NK-92 treated with Interleukin-12 subunit alpha and Interleukin-12 subunit beta, amount 100 ng/mL, for 24 hours (cell line): ENCODE results near the gene IL20RB.

ENCODE experiments used
- DNase-seq: peaks from one replicate; lab custom pipeline; 2025; lab: John Stamatoyannopoulos, UW

The IL20RB gene, protein sequence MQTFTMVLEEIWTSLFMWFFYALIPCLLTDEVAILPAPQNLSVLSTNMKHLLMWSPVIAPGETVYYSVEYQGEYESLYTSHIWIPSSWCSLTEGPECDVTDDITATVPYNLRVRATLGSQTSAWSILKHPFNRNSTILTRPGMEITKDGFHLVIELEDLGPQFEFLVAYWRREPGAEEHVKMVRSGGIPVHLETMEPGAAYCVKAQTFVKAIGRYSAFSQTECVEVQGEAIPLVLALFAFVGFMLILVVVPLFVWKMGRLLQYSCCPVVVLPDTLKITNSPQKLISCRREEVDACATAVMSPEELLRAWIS

DNA sequence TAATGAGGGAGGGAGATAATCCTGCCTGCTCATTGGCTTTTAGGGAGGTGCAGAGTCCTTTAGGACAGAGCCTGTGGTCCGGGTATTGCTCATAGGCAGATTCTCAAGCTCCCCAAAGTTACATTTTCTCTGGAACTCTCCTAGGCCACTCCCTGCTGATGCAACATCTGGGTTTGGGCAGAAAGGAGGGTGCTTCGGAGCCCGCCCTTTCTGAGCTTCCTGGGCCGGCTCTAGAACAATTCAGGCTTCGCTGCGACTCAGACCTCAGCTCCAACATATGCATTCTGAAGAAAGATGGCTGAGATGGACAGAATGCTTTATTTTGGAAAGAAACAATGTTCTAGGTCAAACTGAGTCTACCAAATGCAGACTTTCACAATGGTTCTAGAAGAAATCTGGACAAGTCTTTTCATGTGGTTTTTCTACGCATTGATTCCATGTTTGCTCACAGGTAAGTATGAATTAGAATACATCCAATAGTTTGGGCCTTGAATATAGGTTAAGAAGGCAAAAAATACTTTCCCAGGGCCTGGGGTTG is at the start of gene IL20RB:
Gene IL20RB (plus strand): TSS at position 233 of the 538 bp plus-strand sequence. CDS start 131 bp downstream, at position 364.
- DNase-seq = no peak

DNA sequence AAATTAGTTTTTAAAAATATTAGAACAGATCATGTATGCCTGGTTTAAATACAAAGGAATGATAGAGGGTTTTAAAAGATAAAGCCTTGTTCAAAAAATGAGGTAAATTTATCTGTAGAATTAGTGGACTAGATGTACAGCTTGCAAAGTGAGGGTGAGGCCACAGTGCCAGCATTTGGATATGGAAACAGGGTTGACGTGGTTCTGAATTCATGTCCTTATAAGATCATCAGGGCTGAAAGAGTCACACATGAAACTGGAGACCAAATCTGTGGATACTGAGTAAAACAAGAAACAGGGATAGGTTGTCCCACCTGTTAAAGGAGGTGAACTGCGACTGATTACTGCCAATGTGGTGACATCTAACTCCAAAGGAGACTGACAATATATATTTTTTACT is 49.5 kb upstream of the IL20RB start:
- DNase-seq = no peak

DNA sequence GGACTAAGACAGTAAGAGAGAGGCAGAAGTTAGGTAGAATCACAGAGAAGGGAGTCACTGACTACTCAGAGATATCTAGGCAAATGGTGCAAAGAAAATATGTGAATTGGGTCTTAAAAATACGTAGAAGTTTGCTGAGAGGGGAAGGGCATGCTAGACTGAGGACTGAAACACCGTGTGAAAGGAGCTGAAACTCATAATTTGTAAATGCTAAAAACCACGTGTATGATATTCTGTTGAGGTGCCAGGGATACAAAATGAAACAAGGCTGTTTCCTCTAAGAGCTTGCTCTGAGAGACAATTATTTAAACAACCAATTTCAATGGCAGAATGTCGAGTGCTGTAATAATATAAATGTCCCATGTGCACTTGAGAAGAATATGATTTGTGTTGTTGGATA is 48.6 kb upstream of the IL20RB start:
- DNase-seq = no peak

DNA sequence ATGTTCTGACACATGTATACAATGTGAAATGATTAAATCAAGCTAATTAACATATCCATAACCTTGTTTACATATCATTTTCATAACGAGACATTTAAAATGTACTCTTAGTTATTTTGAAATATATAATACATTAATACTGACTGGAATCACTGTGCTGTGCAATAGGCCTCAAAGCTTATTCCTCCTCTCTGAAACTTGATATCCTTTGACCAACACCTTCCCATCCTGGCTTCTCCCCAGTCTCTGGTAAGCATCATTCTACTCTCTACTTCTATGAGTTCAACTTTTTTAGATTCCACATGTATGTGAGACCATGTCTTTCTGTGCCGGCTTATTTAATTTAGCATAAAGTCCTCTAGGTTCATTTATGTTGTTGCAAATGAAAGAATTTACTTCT is 47.1 kb upstream of the IL20RB start:
- no peak for DNase-seq

DNA sequence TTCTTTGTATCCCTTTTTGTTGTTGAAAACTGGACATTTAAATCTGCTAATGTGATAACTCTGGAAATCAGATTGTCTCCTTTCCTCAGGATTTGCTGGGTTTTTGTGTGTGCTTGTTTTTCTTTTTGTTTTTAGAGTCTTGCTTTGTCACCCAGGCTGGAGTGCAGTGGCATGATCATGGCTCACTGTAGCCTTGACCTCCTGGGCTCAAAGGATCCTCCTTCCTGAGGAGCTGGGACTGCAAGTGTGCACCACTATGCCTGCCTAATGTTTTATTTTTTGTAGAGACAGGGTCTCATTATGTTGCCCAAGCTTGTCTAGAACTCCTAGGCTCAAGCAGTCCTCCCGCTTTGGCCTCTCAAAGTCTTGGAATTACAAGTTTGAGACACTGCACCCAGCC is 44.6 kb upstream of the IL20RB start:
- DNase-seq = no peak

DNA sequence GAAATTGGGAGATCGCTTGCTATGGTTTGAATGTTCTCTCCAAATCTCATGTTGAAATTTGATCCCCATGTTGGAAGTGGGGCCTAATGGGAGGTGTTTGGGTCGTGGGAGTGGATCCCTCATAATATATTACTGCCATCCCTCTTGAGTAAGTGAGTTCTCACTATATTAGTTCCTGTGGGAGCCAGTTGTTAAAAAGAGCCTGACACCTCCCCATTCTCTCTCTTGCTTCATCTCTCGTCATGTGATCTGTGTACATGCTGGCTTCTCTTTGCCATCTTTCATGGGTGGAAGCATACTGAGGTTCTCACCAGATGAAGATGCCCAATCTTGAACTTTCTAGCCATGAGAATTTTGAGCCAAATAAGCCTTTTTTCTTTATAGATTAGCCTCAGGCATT is 43.0 kb upstream of the IL20RB start:
- DNase-seq = no peak

DNA sequence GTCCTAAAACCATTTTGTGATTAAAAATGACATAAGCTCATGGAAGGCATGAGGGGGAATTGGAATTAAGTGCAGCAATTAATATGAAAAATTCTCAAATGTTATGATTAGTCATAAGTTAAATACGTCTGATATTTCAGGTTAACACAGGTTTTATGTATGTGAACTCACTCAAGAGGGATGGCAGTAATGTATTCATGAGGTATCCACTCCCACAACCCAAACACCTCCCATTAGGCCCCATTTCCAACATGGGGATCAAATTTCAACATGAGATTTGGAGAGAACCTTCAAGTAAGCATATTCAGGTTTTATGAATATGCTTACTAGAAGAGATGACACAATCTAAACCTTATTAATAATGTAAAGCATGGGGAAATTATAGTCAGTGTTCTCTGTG is 41.6 kb upstream of the IL20RB start:
- DNase-seq = no peak

DNA sequence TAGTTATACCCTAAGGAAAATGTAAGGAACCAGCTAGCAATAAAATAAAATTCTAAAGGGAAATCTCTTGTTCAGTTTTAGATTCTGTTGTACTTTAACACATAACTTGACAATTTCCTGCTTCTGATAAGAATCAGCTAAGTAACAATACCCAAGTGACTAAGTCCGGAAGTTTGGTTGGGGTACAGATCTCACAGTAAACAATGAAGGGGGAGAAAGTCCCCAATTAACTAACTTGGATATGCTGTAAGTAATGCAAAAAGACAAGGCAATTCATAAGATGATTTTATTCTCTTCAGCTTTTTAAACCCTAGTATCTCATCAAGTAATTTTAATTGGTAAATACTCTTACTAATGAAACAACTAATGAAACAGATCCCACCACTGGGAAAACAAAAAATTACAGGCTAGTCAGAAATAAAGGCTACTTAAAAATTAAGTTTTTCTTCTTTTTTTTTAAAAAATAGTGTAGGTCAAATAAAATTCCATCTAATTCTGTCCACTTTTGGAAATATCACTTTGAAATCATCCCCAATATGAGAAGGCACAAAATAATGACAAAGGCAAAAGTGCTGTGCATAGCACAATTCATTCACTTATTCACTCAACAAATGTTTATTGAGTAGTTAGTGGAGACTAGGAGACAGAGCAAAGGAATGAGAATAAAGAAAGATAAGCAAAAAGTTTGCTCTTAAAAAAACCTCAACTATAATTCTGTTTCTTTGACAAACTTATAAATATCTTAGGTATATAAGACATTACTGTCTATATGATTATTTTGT is 37.8 kb upstream of the IL20RB start:
- DNase-seq = no peak

DNA sequence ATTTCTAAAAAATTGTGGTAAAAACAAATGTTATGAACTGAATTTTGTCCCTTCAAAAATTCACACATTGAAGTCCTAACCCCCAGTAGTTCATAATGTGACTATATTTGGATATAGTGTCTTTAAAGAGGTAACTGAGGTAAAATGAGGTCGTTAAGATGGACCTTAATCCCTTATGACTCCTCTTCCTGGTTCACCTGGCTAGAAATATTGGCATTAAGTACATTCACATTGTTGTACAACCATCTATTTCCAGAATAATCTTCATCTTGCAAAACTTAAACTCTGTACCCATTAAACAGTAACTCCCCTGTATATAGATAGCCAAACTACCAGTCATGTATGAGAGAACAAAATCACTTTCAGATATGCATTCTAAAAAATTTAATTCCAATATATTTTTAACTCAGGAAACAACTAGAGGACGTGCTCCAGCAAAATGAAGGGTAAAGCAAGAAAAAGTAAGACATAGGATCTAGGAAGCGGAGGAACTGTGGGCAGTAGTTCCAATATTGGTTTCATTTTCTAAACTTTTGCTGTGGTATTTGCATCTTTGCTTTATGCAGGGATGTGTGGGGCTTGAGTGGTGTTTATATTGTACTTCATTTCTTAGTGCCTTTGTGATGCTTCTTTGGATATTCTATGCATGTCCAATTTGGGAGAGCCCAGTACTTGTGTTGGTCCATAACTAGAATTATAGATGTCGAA is 36.7 kb upstream of the IL20RB start:
- DNase-seq = no peak

DNA sequence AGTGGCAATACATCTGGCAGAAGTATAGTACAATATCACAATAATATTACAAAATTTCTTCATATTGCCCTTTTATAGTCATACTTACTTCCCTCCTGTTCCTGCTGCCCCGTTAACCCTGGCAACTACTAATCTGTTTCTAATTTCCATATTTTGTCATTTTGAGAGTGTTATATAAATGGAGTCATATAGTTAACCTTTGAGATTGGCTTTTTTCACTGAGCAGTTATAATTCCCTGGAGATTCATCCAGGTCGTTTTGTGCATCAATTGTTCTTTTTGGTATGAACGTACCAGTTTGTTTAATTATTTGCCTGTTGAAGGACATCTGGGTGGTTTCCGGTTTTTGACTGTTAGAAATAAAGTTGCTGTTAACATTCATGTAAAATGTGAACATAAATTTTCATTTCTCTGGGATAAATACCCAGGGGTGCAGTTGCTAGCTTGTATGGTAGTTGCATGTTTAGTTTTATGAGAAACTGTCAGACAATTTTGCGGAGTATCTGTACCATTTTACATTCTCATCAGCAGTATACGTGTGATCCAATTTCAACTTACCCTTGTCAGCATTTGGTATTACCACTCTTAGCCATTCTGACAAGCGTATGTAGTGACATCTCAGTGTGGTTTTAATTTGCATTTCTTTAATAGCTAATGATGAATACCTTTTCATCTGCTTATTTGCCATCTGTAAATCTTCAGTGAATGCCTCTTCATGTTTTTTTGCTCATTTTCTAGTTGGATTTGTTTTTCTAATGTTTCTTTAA is 32.2 kb upstream of the IL20RB start:
- no peak for DNase-seq

DNA sequence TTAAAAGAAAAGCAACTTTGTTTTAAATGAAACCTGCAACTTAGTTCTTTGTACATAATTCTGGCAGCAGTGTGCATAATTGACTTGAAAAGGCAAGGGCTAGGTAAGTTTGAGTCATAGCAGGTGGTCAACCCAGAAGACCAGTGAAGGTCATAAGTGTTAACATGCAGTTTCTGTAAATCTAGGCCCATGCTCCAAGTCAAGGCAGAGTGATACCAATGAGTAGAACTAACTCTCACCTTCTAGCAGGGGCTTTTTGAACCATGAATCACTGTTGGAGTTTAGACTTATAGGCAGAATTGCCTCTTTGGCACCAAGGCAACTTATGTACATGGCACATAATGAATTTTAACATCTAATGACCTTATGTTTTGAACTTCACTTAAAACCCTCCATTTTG is 29.5 kb upstream of the IL20RB start:
- no peak for DNase-seq

DNA sequence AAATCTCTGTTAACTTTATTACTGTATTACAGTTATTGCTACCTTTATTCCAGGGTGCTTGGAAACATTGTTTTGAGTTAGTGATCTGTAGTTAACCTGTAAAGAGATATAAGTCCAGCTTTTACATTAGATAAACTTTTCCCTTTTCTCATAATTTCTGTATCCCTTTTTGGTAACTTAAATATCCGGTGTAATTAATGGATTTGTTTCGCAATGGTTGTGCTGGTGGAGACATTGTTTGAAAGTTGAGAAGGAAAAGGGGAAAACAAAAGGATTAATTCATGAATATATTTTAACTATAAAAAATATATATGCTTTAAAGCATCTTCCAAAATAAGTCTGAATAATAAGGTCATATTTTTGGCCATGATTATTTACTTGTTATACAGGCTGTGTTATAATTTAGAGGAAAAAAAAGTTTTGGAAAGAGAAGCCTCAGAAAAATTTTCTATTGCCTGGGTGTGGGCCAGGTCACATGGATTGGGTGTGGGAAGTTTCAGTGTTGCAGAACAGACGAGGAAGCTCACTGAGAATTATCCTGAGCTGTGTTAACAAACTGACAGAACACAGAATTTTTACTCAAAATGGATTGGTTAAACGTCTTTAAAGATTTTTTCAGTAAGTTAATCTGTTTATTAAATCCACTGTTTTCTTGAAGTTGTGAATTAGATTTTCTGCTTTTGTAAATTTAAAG is 27.7 kb upstream of the IL20RB start:
- no peak for DNase-seq

DNA sequence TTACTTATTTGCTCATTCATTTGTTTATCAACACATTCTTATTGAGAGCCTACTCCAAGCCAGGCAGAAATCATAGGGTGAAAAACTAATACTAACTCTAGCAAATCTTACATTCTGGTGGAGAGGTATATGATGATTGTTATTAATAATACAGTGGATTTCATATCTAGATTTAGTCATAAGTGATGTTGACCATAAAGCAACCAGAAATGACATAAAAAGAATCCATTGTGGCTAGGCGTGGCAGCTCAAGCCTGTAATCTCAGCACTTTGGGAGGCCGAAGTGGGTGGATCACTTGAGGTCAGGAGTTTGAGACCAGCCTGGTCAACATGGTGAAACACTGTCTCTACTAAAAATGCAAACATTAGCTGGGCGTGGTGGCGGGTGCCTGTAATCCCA is 26.2 kb upstream of the IL20RB start:
- no peak for DNase-seq

DNA sequence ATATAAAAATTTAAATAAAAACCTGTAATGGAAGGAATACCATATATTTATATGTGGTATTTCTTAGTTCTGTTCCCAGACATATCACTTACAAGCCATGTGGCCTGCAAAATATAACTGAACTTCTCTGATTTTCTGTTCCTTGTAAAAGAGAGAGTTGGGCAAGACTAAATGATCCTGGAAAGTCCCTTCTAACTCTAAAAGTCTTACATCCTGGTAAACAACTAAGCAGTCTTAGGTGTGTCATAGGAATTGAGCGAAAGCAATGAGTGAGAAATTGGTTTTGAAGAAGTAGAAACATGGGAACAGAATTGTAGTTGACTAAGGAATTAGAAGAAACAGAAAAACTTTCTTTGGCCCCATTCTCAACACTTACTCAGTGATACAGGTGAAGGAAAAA is 25.3 kb upstream of the IL20RB start:
- no peak for DNase-seq

DNA sequence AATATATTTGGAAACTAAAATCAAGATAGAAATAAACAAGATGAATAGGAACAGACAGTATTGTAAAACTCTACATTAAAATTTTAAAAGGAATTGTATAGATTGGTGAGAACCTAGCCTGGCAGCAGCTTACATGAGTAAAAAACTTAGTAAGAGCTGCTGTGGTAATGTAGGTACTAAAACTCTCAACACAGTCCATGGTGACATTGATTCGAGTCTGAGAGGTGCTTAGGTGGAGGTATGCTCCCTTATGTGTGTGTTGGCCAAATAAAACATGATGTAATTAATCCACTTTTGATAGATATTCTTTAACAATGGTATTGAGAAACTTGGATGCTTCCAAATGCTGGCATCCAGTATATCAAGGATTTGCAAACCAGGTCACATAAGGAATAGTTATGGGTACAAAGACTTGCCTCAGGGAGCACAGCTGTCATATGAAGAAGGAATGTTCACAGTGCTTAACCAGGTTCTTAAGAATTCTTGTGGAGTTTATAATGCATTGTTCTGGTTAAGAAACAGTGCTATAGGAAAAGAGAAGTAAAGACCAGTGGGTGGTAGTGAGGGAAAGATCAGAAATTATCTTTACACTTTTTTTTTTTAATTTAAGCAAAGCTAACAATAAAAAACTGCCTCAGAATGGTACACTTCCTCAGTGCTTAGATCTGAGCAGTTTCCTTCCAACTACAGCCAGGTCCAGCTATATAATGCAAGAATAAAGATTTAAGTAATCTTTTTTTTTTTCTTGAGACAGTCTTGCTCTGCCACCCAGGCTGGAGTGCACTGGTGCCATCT is 24.6 kb upstream of the IL20RB start:
- no peak for DNase-seq

DNA sequence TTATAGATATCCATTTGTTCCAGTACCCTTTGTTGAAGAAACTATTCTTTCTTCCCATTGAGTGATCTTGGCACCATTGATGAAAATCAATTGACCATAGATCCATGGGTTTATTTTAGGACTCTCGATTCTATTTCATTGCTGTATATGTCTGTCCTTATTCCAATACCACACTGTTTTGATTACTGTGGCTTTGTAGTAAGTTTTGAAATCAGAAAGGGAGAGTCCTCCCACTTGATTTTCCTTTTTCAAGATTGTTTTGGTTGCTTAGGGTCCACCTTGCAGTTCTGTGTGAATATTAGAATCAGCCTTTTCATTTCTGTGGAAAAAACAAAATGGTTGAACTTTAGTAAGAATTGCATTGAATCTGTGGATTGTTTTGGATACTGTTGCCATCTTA is 20.6 kb upstream of the IL20RB start:
- DNase-seq = no peak

DNA sequence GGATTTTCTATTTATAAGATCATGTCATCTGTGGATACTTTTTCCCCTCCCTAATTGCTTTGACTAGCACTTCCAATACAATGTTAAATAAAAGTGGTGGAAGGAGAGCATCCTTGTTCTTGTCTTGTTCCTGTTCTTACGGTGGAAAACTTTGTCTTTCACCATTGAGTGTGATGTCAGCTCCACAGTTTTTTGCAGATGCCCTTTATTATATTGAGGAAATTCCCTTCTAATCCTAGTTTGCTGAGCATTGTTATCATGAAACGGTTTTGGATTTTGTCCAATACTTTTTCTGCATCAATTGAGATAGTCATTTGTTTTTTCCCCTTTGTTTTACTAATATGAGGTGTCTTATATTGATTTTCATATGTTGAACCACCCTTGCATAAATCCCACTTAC is 19.9 kb upstream of the IL20RB start:
- no peak for DNase-seq

DNA sequence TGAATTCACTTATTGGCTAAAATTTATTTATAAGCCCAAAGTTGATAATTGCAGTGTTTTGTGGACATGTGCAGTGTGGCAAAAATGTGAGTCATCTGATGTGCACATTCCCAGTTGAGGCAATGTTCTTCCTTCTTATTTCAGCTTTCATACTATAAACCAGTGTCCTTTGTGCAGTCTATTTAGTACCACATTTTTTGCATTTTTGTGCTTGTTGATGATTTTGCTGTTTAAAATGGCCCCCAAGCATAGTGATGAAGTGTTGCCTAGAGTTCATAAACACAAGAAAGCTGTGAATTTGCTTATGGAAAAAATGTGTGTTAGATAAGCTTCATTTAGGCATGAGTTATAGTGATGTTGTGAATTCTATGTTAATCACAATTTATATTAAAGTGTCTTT is 19.4 kb upstream of the IL20RB start:
- no peak for DNase-seq

DNA sequence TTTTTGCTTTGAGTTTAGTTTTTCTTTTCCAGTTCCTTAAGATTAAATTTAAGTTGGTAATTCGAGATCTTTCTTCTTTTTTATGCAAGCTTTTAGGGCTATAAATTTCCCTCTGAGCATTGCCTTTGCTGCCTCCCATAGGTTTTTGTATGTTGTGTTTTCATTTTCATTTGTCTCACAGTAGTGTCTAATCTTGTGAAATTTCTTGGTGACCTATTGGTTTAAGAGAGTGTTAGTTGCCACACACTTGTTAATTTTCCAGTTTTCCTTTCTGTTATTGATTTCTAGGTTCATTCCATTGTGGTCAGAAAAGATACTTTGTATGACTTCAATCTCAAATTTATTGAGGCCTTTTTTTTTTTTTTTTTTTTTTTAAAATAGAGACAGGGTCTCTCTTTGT is 18.3 kb upstream of the IL20RB start:
- DNase-seq = no peak

DNA sequence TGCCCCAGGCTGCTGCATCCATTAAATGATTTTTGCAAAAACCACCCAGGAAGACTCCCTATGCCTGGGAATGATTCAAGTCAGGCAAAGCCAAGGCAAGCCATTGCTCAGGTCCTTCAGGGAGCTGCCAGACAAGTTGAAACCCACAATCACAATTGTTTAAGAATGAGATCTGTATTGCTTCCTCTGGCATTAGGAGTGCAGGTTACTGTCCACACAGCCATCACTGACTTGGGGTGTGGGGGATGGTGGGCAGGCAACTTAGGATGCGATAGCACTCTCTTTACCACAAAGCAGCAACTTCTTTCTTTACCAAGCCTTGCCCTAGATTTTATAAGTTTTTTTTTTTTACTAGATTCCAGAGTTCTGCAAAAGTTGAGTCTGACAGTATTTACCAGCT is 15.0 kb upstream of the IL20RB start:
- no peak for DNase-seq

DNA sequence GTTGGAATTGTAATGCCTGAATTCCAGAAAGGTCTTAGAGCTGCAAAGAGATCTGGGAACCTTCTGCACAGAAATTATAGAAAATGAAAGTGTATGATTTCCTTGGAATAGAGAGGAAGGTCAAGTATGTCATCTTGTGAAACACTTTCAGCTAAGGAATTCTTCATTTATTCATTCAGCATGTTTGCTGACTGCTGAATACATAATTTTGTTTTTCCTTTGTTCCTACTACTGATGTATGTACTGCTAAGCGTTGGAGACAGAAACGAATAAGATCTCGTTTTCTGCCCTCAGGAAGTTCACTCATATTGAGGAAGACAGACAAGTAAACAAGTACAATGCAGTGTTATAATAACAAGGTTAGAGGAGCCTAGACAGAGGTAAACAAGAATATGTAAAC is 14.3 kb upstream of the IL20RB start:
- no peak for DNase-seq
